ENCODE measurements around the gene ZNF12. TPM values are rescaled to one million over a fixed set of nuclear protein-coding genes. Genes with fewer than 3 reads are reported as not detected.

ZNF12 gene
- total RNA-seq, 1 donor from 2014 or later, result 14.2 TPM

GRCh38 chr7:6649241-6649961 is 57.3 kb downstream of the ZNF12 start:
- DNase-seq, result no peak
- Histone ChIP-seq H3K27me3 (ENCODE audit: low read depth) (no peaks in the 10 kb centered on the region), H3K27ac (replicated peaks) (no peak overlapping the region), H3K4me3 (no peak overlapping the region), H3K4me1 (peaks cover 10% of the 10 kb centered on the region), H3K36me3 (peaks cover 79% of the 10 kb centered on the region), H3K9me3 (replicated peaks) (peaks cover 6% of the 10 kb centered on the region)
- intact Hi-C loops (cut with micrococcal nuclease), result no loop called here
- no peak for TF ChIP-seq CTCF (IDR thresholded peaks at IDR 0.05; ENCODE audit: borderline replicate concordance)

GRCh38 chr7:6648815-6649104 is 58.0 kb downstream of the ZNF12 start:
- no peak overlapping the region for H3K4me3 ChIP-seq
- peaks cover 10% of the 10 kb centered on the region for H3K4me1 ChIP-seq
- H3K27me3 ChIP-seq (ENCODE audit: low read depth), result no peaks in the 10 kb centered on the region
- intact Hi-C loops (cut with micrococcal nuclease), result no loop called here
- no peak for TF ChIP-seq CTCF (IDR thresholded peaks at IDR 0.05; ENCODE audit: borderline replicate concordance)
- DNase-seq, result no peak
- H3K27ac ChIP-seq (replicated peaks), result no peak overlapping the region
- H3K36me3 ChIP-seq, result peaks cover 79% of the 10 kb centered on the region
- peaks cover 6% of the 10 kb centered on the region for H3K9me3 ChIP-seq (replicated peaks)

GRCh38 chr7:6648066-6648814 is 58.5 kb downstream of the ZNF12 start:
- Histone ChIP-seq H3K27ac (replicated peaks) (no peak overlapping the region), H3K36me3 (peaks cover 83% of the 10 kb centered on the region), H3K27me3 (ENCODE audit: low read depth) (no peaks in the 10 kb centered on the region), H3K9me3 (replicated peaks) (peaks cover 6% of the 10 kb centered on the region), H3K4me1 (peaks cover 10% of the 10 kb centered on the region), H3K4me3 (no peak overlapping the region)
- no peak for TF ChIP-seq CTCF (IDR thresholded peaks at IDR 0.05; ENCODE audit: borderline replicate concordance)
- intact Hi-C loops (cut with micrococcal nuclease), result no loop called here
- DNase-seq, result no peak

GRCh38 chr7:6647541-6647940 is 59.2 kb downstream of the ZNF12 start:
- TF ChIP-seq CTCF (IDR thresholded peaks at IDR 0.05; ENCODE audit: borderline replicate concordance), result no peak
- intact Hi-C loops (cut with micrococcal nuclease), result no loop called here
- no peak overlapping the region for H3K27ac ChIP-seq (replicated peaks)
- peaks cover 10% of the 10 kb centered on the region for H3K4me1 ChIP-seq
- H3K9me3 ChIP-seq (replicated peaks), result peaks cover 6% of the 10 kb centered on the region
- DNase-seq, result no peak
- H3K36me3 ChIP-seq, result peaks cover 83% of the 10 kb centered on the region
- no peaks in the 10 kb centered on the region for H3K27me3 ChIP-seq (ENCODE audit: low read depth)
- H3K4me3 ChIP-seq, result no peak overlapping the region

GRCh38 chr7:6647080-6647479 is 59.7 kb downstream of the ZNF12 start:
- no peak for DNase-seq
- intact Hi-C loops (cut with micrococcal nuclease), result no loop called here
- H3K4me3 ChIP-seq, result no peak overlapping the region
- peaks cover 10% of the 10 kb centered on the region for H3K4me1 ChIP-seq
- no peaks in the 10 kb centered on the region for H3K27me3 ChIP-seq (ENCODE audit: low read depth)
- no peak overlapping the region for H3K27ac ChIP-seq (replicated peaks)
- peaks cover 83% of the 10 kb centered on the region for H3K36me3 ChIP-seq
- peaks cover 6% of the 10 kb centered on the region for H3K9me3 ChIP-seq (replicated peaks)
- TF ChIP-seq CTCF (IDR thresholded peaks at IDR 0.05; ENCODE audit: borderline replicate concordance), result no peak

Data from left ventricle myocardium inferior (tissue), 1 donor.